COLO668 (cell line): ENCODE data around the gene HHIPL1.

Source experiments
- DNase-seq: peaks from one replicate; lab custom pipeline; 2025; ENCODE audit not compliant: unreplicated experiment; lab: John Stamatoyannopoulos, UW

The HHIPL1 gene

GRCh38 chr14:99609245-99610170 is 35.4 kb upstream of the HHIPL1 start:
- DNase-seq = peak; percentile 25

GRCh38 chr14:99611646-99612045 is 33.3 kb upstream of the HHIPL1 start:
- DNase-seq = no peak

- DNase-seq = no peak
Observed at GRCh38 chr14:99612071-99612737, 32.7 kb upstream of the HHIPL1 start.

- no peak for DNase-seq
Observed at GRCh38 chr14:99612738-99613330, 32.1 kb upstream of the HHIPL1 start.

GRCh38 chr14:99615497-99616157 is 29.3 kb upstream of the HHIPL1 start:
- no peak for DNase-seq

- DNase-seq = no peak
Observed at GRCh38 chr14:99616832-99617800, 27.8 kb upstream of the HHIPL1 start.

GRCh38 chr14:99619835-99620834 is 24.8 kb upstream of the HHIPL1 start:
- DNase-seq = no peak

GRCh38 chr14:99621948-99622347 is 23.0 kb upstream of the HHIPL1 start:
- DNase-seq = no peak

GRCh38 chr14:99624024-99624423 is 20.9 kb upstream of the HHIPL1 start:
- DNase-seq = no peak

- DNase-seq = no peak
Observed at GRCh38 chr14:99624971-99625370, 20.0 kb upstream of the HHIPL1 start.

GRCh38 chr14:99625476-99625875 is 19.5 kb upstream of the HHIPL1 start:
- DNase-seq = no peak

GRCh38 chr14:99626041-99626648 is 18.8 kb upstream of the HHIPL1 start:
- no peak for DNase-seq

- DNase-seq = no peak
Observed at GRCh38 chr14:99627100-99627499, 17.8 kb upstream of the HHIPL1 start.

GRCh38 chr14:99627510-99628381 is 17.2 kb upstream of the HHIPL1 start:
- peak; percentile 10 for DNase-seq

GRCh38 chr14:99628887-99629618 is 15.9 kb upstream of the HHIPL1 start:
- DNase-seq = peak; percentile 77

- DNase-seq = no peak
Observed at GRCh38 chr14:99630202-99630601, 14.7 kb upstream of the HHIPL1 start.
